IgD-negative memory B cell (primary cell): Measurements from ENCODE around the gene F10. TPM values are rescaled to one million over a fixed set of nuclear protein-coding genes. Genes with fewer than 3 reads are reported as not detected.

Experiments
- H3K27ac Mint-ChIP-seq, 3 donors: one replicate each; pipeline ENCODE4 v1.8.0; 2020 to 2022; ENCODE audit warnings: mild to moderate bottlenecking in 3 of 3, mixed read lengths in 3 of 3, moderate library complexity in 1 of 3
- H3K27me3 Mint-ChIP-seq: one replicate; pipeline ENCODE4 v1.8.0; 2021; ENCODE audit warnings: mixed read lengths
- H3K36me3 Mint-ChIP-seq: one replicate; pipeline ENCODE4 v1.8.0; 2020; ENCODE audit warnings: mild to moderate bottlenecking, mixed read lengths
- H3K4me1 Mint-ChIP-seq, 3 donors: one replicate each; pipeline ENCODE4 v1.8.0; 2020 to 2022; ENCODE audit warnings: mixed read lengths in 3 of 3, mild to moderate bottlenecking in 1 of 3
- H3K4me3 Mint-ChIP-seq, 4 donors: one replicate each; pipeline ENCODE4 v1.8.0; 2020 to 2022; ENCODE audit warnings: mild to moderate bottlenecking in 4 of 4, mixed read lengths in 4 of 4, moderate library complexity in 3 of 4
- H3K9me3 Mint-ChIP-seq, 3 donors: one replicate each; pipeline ENCODE4 v1.8.0; 2020 to 2021; ENCODE audit warnings: mixed read lengths in 3 of 3, mild to moderate bottlenecking in 1 of 3
- polyA plus RNA-seq: library from polyadenylated mRNA; unstranded; fragments of 300-500 nt; fragmentation: Illumina TruSeq; gene quantifications from one replicate; pipeline ENCODE4 v1.2.3, GENCODE V29; 2021

Gene F10
- polyA plus RNA-seq, 1 donor from 2014 or later = not detected

DNA sequence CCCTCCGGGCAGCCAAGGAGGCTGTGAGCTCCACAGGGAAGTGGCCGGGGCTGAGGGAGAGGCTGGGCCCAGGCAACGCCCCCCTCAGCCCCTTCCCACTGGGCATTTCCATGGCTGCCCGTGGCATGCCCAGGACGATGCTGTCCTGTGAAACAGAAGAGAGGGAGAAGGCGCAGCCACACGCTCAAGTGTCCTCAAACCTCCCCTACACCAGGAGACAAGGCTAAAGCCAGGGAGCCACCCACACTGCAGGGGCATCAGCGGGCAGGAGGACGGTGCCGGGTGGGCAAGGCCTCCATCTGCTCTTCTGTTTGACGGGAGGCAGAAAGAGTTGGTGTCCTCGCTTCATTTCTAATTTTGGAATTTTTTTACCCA is 21.6 kb downstream of the F10 start:
- peaks cover 0 to 4% (median 0%) of the 10 kb centered on the region in 3 donors for H3K4me1 Mint-ChIP-seq
- no peak overlapping the region for H3K4me3 Mint-ChIP-seq
- H3K9me3 Mint-ChIP-seq = peaks cover 0 to 2% (median 0%) of the 10 kb centered on the region in 3 donors
- peaks cover 5% of the 10 kb centered on the region for H3K27me3 Mint-ChIP-seq
- H3K36me3 Mint-ChIP-seq = no peaks in the 10 kb centered on the region
- H3K27ac Mint-ChIP-seq = no peak overlapping the region

- Mint-ChIP-seq H3K27ac (no peak overlapping the region), H3K4me1 (peaks cover 0 to 4% (median 0%) of the 10 kb centered on the region in 3 donors), H3K9me3 (peaks cover 0 to 2% (median 0%) of the 10 kb centered on the region in 3 donors), H3K27me3 (peaks cover 8% of the 10 kb centered on the region), H3K4me3 (no peak overlapping the region), H3K36me3 (no peaks in the 10 kb centered on the region)
Observed at GRCh38 chr13:113145496-113145895, 22.9 kb downstream of the F10 start.

DNA sequence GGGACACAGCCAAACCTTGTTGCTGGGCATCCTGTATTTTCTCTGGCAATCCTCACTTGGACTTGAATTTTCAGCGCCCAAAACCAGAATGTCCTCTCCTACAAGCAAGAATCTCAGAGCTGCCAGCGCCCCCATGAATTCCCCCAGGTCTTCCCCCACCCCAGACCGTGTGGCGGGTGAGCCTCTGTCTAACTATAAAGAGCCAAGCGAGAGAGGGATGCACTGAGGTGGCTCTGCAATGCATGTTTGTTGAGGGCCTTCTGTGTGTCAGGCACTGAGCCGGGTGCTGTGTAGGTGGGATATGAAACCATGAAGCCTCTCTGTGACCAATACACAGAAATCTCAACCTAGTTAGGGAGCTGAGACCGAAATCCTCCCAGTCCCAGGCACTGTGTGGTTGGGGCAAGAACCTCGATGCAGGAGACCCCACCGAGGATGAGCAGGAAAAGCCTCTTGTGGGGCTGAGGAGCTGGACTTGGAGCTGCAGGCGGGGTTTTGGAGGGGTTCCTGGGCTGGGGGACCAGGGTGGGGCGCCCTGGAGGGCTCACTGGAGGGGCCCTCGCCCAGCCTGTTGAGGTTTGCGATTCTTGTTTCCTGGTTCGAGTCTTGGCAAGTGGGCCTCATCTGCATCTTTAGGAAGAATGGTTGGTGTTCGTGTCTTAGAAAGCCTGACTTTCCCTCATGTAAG is 23.5 kb downstream of the F10 start:
- Mint-ChIP-seq H3K4me3 (no peak overlapping the region), H3K4me1 (peaks cover 0 to 4% (median 0%) of the 10 kb centered on the region in 3 donors), H3K27me3 (peaks cover 8% of the 10 kb centered on the region), H3K36me3 (no peaks in the 10 kb centered on the region), H3K27ac (no peak overlapping the region), H3K9me3 (peaks cover 0 to 2% (median 0%) of the 10 kb centered on the region in 3 donors)

GRCh38 chr13:113146750-113147149 is 24.2 kb downstream of the F10 start:
- peaks cover 5% of the 10 kb centered on the region for H3K27me3 Mint-ChIP-seq
- H3K36me3 Mint-ChIP-seq = no peaks in the 10 kb centered on the region
- no peak overlapping the region for H3K27ac Mint-ChIP-seq
- peaks cover 0 to 2% (median 0%) of the 10 kb centered on the region in 3 donors for H3K9me3 Mint-ChIP-seq
- H3K4me1 Mint-ChIP-seq = peaks cover 0 to 4% (median 0%) of the 10 kb centered on the region in 3 donors
- no peak overlapping the region for H3K4me3 Mint-ChIP-seq

DNA sequence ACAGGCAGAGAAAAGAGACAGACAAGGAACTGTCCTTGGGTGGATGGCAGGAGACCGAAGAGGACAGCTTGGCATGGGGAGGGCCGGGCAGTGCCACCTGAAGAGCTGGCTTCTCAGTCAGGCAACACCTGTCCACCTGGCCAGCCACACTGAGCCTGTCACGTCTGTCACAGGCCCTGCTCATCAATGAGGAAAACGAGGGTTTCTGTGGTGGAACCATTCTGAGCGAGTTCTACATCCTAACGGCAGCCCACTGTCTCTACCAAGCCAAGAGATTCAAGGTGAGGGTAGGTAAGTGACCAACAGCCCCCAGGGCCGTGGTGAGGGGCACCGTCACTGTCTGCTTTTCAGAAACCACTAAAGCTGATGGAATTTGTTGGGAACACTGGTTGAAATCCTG is 24.6 kb downstream of the F10 start:
- Mint-ChIP-seq H3K4me1 (peaks cover 2 to 4% (median 2%) of the 10 kb centered on the region in 3 donors), H3K4me3 (peak overlapping the region in 1 of 4 donors; percentile 12), H3K27ac (no peak overlapping the region), H3K36me3 (no peaks in the 10 kb centered on the region), H3K9me3 (peaks cover 0 to 2% (median 0%) of the 10 kb centered on the region in 3 donors), H3K27me3 (peaks cover 5% of the 10 kb centered on the region)

GRCh38 chr13:113148407-113148806 is 25.8 kb downstream of the F10 start:
- H3K27me3 Mint-ChIP-seq = peaks cover 5% of the 10 kb centered on the region
- H3K4me1 Mint-ChIP-seq = peaks cover 4 to 8% (median 7%) of the 10 kb centered on the region in 3 donors
- no peak overlapping the region for H3K27ac Mint-ChIP-seq
- no peaks in the 10 kb centered on the region for H3K36me3 Mint-ChIP-seq
- no peak overlapping the region for H3K4me3 Mint-ChIP-seq
- peaks cover 0 to 4% (median 2%) of the 10 kb centered on the region in 3 donors for H3K9me3 Mint-ChIP-seq

DNA sequence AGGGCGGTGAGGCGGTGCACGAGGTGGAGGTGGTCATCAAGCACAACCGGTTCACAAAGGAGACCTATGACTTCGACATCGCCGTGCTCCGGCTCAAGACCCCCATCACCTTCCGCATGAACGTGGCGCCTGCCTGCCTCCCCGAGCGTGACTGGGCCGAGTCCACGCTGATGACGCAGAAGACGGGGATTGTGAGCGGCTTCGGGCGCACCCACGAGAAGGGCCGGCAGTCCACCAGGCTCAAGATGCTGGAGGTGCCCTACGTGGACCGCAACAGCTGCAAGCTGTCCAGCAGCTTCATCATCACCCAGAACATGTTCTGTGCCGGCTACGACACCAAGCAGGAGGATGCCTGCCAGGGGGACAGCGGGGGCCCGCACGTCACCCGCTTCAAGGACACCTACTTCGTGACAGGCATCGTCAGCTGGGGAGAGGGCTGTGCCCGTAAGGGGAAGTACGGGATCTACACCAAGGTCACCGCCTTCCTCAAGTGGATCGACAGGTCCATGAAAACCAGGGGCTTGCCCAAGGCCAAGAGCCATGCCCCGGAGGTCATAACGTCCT is 26.4 kb downstream of the F10 start:
- Mint-ChIP-seq H3K4me1 (peaks cover 4 to 10% (median 7%) of the 10 kb centered on the region in 3 donors), H3K4me3 (no peak overlapping the region), H3K9me3 (peaks cover 0 to 4% (median 2%) of the 10 kb centered on the region in 3 donors), H3K27me3 (peaks cover 5% of the 10 kb centered on the region), H3K36me3 (no peaks in the 10 kb centered on the region), H3K27ac (no peak overlapping the region)

DNA sequence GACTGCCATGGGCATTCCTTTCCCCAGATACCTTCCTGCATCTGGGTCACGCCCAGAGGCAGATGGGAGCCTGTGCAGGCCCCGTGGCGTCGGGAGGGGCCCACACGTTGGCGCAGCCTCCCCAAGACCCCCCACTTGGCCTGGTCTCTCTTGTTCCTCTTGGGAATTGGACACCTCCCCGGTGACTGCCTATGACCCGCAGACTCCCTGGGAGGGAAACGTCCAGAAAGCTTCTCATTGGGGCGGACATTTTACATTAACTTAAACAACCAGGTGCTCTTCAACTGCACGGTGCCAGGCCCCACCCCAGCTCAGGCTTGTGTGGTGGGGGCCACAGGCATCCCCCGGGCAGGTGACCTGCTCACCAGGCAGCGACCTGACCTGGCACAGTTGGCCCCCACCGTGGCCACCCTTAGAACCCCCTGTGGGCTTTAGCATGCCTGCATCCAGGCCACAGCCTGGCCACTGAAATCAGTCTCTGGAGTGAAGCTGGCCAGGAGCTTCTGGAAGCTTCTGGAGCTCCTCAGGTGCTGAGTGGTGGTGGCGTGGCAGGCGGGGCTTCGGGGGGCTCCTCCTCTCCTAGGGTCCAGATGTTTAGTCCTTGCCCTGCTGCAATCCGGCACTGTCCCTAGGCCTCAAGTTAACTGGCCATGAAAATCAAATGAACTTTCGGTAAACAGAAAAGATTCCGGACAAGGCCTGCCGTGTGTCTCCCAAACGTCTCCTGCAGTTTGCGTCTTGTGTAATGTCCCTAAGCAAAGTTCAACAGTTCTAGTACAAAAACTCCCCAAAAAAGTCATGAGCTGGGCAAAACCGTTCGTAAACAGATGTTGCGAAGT is 27.3 kb downstream of the F10 start:
- Mint-ChIP-seq H3K4me3 (peak overlapping the region in 2 of 4 donors; percentile 8 to 40), H3K36me3 (no peaks in the 10 kb centered on the region), H3K27ac (no peak overlapping the region), H3K9me3 (peaks cover 0 to 4% (median 2%) of the 10 kb centered on the region in 3 donors), H3K4me1 (peaks cover 4 to 12% (median 9%) of the 10 kb centered on the region in 3 donors), H3K27me3 (peaks cover 5% of the 10 kb centered on the region)

- H3K27me3 Mint-ChIP-seq = peaks cover 5% of the 10 kb centered on the region
- peaks cover 0 to 12% (median 10%) of the 10 kb centered on the region in 3 donors for H3K4me1 Mint-ChIP-seq
- H3K27ac Mint-ChIP-seq = peak overlapping the region in 1 of 3 donors; percentile 88
- H3K36me3 Mint-ChIP-seq = peaks cover 4% of the 10 kb centered on the region
- H3K9me3 Mint-ChIP-seq = peaks cover 0 to 4% (median 4%) of the 10 kb centered on the region in 3 donors
- peak overlapping the region in 2 of 4 donors; percentile 32 to 63 for H3K4me3 Mint-ChIP-seq
Observed at GRCh38 chr13:113150550-113151365, 28.2 kb downstream of the F10 start.

DNA sequence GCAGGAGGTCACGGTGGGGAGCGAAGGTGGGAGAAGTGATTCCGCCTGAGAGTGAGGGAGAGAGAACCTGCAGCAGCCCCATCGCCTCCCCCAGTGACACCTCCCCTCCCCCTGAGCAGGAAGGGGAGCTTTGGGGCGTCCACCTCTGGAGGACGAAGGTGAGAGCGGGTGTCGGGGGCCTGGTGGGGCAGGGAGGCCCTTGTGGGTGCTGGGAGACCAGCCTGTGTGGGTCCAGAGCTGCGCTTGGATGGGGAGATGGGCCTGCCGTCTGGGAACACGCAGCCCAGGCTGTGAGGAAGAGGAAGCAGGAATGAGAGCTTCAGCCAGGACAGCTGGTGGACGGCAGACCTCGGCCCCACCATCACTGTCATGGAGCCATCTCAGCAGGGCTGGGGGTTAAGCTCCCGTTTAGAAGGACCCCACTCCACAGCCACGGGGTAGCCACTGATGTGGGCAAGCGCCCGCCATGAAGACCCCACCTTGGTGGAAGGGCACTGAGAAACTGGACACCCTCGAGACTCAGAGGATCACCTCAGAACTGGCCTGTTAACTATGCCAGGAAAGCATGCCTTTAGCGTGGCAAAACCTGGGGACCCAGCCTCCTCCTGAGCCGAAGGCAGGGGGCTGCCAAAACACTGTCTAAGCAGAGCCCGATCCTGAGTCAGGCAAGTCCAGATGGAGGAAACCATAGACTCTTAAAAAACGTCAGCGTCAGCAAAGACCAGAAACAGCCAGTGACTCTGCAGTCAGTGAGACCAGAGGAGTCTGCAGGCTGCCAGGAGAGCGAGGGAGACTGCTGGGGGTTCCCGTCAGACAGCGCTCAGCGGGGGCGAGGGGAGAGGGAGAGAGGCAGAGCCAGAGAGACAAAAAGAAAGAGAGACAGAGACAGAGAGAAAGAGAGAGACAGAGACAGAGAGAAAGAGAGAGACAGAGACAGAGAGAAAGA is 29.4 kb downstream of the F10 start:
- Mint-ChIP-seq H3K4me3 (peak overlapping the region; percentile 57 to 89 (median 80)), H3K4me1 (peaks cover 0 to 12% (median 10%) of the 10 kb centered on the region in 3 donors), H3K27me3 (peaks cover 5% of the 10 kb centered on the region), H3K27ac (peak overlapping the region; percentile 80 to 96 (median 92)), H3K36me3 (peaks cover 4% of the 10 kb centered on the region), H3K9me3 (peaks cover 0 to 5% (median 4%) of the 10 kb centered on the region in 3 donors)

GRCh38 chr13:113152691-113152983 is 30.0 kb downstream of the F10 start:
- H3K27me3 Mint-ChIP-seq = peaks cover 11% of the 10 kb centered on the region
- H3K4me1 Mint-ChIP-seq = peaks cover 4 to 12% (median 10%) of the 10 kb centered on the region in 3 donors
- peaks cover 4% of the 10 kb centered on the region for H3K36me3 Mint-ChIP-seq
- H3K9me3 Mint-ChIP-seq = peaks cover 0 to 6% (median 5%) of the 10 kb centered on the region in 3 donors
- peak overlapping the region; percentile 75 to 89 (median 83) for H3K4me3 Mint-ChIP-seq
- peak overlapping the region; percentile 80 to 96 (median 92) for H3K27ac Mint-ChIP-seq

DNA sequence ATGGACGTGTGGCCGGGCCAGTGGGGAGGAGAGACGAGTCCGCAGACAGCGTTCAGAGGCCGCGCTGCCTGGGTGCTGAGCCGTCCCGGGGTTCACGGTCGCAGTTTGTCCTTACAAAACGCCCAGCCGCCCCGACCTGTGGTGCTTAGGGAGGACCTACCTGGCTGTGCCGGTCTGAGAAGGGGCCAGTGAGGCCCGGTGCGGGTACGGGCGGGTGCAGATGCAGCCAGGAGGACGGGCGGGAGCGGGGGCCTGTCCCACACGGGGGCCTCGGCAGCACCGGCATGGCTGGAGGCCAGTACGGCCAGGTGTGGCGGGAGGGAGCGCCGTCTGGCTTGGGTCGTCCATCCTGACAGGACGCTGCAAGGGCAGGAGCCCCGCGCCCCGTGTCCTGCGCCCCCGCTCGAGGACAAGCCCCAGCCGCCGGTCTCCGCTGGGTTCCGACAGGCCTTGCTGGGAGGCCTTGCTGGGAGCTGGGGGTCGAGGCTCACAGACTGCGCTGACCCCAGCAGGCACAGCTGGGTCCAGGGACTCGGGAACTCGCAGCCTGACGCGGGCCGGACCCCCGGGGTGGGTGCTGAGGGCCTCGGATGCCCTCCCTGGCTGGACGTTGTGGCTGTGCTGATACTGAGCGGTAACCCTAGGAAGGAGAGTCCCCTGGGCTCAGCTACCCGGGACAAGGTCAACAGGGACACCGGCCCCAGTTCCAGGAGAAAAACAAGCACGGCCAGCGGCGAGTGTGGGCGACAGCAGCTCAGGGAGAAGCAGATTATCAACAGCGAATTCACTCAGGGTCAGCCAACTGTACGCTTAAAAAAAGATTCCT is 30.6 kb downstream of the F10 start:
- Mint-ChIP-seq H3K36me3 (peaks cover 4% of the 10 kb centered on the region), H3K27me3 (peaks cover 12% of the 10 kb centered on the region), H3K4me1 (peaks cover 5 to 12% (median 10%) of the 10 kb centered on the region in 3 donors), H3K9me3 (peaks cover 0 to 6% (median 5%) of the 10 kb centered on the region in 3 donors), H3K27ac (peak overlapping the region; percentile 80 to 96 (median 92)), H3K4me3 (peak overlapping the region; percentile 81 to 94 (median 91))
